Activated CD8-positive, alpha-beta memory T cell treated with anti-CD3 and anti-CD28 coated beads for 48 hours (primary cell): ENCODE data around the gene PTGER2.

Source experiments
- DNase-seq, 3 experiments: peaks; one replicate each; pipeline ENCODE4 v3.0.0-alpha.2; 2020; ENCODE audit warnings: low read depth in 2 of 3, low spot score in 2 of 3

PTGER2 gene

DNA sequence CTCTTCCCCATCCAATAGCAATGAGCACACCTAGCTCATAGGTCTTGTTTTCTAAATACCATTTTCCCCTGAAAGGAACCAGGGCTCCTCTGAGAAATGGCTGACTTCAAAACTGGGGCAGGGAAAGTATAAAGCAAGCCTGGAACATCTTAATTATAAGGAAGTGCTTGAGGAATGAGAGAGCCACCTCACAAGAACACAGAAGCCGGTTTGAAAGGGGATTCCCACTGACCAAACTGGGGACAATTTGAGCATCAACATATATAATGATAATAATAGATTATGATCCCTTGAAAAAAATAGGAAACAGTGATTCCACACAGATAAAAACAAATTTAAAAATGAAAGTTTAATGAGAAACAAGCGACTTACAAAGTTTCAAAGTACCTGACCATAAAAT is 22.1 kb downstream of the PTGER2 start:
- DNase-seq = no peak

DNA sequence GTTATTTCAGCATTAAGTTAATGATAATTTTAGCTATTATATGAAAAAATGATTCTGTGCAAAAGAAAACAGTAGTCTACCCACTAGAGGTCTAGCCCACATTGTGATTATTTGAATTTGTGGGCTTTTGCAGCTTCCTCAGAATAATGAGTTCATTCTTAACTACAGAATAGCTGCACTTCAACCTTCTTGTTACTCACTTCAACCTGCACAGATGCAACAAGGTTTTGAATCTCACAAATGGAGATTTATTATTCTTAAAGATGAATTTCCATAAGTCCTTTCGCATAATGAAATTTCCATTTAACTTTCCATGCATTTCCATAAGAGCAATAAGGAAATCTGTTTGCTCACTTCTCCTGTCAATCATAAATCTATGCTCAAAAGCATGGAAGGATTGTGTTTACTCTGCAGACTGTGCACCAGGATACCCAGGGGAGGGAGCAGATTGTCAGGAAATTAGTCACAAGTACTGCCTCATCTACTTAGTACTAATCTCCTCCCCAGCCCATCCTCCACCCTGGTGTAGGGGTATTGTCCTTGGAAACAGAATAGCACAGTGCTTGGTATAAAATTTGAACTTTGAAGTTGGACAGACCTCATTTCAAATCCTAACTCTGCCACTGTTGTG is 24.1 kb downstream of the PTGER2 start:
- DNase-seq = no peak

DNA sequence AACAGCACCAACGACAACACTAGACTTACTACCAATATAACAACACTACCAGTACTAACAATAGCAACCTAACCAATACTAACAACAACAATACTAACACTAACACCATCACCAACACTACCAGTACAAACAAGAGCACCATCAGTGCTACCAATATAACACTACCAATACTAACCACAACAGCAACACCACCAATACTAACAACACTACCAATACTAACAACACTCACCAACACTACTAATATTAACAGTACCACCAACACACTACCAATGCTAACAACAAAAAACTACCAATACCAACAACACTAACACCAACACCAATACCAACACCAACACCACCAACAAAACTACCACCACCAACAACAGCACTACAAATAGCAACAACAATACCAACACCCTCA is 25.1 kb downstream of the PTGER2 start:
- no peak for DNase-seq

DNA sequence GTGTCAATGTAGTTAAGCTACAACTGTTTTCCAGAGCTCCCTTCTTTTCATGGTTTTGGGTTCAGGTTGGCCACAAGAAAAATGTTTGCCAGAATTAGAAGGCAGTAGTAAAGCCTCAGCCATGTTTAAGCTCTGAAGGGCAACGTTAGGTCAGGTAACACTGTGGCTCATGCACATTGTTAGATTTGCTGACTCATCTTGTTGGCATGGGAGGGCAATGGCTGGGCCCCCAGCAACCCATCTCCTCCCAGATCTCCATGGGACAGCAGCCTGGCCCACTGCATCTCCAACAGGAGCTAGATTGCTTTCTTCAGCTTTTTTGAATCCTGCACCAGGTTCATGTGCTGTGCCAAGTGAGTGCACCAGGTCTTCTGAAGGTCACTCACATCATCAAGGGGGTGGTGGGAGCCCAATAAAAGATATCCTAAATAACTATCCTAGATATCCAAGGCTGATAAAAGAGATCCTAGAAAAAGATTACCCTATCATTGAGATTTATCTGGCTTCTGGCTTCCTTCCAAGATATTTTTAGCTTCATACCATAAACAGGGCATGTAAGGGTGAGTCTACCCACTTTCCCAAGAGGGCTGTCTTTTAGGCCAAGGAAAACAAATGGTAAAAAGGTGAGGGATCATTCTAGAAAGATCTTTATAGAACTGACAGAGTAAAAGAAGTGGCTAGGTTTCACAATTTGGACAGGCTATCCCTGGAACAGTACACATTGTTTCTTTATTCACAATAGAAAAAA is 28.9 kb downstream of the PTGER2 start:
- DNase-seq = no peak

DNA sequence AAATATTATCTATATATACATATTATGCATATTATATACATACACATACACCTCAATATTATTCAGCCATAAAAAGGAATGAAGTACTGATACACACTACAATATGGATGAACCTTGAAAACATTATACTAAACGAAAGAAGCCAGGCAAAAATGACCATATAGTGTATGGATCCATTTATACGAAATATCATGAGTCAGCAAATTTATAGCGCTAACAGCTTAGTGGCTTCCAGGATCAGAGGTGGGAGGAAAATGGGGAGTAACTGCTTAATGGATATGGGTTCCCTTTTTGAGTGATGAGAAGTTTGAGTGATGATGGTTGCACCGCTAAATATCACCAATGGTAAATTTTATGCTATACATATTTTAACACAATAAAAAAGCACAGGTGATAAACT is 32.7 kb downstream of the PTGER2 start:
- DNase-seq = no peak

DNA sequence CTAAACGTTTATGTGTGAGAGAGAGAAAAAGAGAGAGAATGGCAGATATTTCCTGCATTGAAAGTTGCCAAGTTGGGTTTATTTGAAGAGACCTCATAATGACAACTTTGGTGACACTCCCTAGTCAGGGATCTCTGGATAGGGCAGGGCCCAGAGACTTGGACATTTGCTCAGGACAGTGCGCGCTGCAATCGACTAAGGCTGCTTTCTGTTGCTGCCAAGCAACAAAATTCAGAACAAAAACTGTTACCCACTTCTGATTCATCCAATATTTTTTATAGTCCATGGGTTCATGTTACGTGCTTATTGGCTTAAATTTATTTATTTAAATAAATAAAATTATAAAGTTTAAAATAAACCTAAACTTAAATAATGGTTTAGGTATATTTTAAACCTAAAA is 34.2 kb downstream of the PTGER2 start:
- no peak for DNase-seq

DNA sequence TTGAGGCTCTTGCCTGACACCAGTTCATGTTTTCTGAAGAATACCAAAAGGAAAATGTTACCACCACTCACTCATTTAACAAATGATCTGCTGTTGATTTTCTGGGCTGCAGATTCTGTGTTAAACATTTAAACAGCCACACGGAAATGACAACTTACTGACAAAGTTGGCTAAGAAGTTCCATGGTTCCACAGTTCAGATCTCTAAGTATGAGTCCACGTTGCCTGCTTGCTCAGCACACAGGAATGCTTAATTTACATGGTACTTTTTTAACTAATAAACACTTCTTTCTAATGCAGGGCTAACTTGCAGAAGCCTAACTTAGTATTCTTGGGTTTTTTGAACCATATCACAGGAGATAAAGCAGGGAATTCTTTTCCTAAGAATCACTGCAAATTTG is 34.7 kb downstream of the PTGER2 start:
- no peak for DNase-seq

DNA sequence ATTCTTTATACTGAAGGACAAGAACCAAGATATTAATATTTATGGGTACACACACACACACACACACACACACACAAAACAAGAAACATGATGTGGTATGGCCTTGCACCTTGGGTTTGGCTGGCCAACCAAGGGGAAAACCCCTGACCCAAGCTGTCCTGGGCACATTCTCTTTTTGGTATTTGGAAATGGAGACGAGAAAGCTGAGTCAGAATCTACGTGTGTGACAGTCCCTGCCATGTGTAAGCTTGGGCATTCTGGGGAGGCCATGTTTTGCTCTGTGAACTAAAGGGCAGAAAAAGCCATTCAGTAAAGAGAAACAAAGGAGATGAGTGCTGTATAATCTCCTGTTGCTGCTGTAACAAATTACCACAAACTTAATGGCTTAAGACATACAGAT is 35.6 kb downstream of the PTGER2 start:
- no peak for DNase-seq

DNA sequence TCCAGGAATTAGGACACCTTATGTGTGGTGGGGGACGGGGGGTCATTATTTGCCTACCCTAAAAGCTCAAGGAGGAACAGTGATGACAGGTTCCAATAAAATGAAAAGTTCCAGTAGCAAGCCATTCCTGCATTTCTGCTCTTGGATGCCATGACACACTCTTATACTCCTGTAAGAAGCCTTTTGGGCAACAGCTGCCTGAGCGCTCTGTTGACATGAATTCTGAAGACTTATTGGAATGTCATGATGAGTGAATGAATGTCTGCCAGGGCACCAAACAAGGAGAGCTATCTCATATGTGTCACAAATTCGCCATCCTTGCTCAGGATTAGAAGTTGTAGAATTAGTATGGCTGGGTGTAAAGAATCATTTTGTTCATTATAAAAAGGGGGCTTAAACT is 36.3 kb downstream of the PTGER2 start:
- no peak for DNase-seq

DNA sequence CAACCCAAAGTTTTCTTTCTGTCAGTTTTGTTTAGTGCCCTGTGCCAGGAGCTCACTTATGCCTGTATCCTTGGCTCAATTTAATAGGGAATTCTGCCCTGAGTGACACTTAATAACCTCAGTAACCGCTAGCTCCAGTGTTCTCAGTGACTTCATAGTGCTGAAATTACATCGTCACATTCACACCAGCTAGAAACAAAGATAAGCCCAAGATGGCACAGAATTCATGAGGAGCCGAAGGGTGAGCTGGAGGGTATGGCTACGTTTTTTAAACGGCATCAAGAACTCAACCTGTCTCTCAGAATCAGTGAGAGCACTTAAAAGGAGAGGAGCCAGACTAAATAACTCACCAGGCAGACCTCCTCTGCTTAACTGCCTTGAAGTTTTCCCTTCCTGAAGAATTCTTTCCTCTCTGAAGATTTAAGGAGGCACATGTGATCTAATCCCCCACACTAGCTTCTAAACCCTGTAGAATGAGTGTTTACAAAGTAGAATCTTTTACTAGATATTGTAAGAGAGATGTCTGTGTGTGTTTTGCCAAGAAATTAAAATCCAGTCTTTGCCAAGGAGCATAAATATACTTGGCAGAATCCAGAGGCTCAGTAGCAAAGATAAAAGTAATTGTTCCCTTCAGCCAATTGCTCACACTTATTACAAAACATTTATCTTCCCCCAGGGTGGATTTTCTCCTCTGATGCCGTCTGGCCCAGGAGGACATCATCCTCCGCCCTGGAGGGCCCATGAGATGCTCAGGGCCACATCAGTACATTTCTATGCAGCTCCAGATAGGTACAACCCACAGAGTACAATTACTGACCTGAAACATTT is 37.3 kb downstream of the PTGER2 start:
- DNase-seq = no peak

DNA sequence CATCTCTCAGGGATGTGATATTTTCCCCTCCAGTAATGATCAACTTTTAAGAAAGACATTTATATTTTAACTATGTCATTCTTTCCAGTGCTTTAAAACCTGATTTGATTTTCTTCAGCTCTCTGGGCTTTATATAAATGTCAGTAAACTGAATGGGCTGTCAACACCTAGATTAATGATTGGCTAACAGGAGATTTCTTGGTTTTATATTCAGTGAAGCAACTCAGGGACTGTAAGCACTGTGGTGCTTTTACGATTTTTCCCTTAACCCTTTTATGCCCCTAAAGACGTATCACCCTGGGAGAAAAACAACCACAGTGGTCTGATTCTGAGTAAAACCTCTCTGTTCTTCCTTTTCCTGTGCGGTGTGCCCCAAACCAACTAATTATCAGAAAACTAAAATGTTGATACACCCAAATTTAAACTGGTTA is 38.0 kb downstream of the PTGER2 start:
- DNase-seq = no peak

DNA sequence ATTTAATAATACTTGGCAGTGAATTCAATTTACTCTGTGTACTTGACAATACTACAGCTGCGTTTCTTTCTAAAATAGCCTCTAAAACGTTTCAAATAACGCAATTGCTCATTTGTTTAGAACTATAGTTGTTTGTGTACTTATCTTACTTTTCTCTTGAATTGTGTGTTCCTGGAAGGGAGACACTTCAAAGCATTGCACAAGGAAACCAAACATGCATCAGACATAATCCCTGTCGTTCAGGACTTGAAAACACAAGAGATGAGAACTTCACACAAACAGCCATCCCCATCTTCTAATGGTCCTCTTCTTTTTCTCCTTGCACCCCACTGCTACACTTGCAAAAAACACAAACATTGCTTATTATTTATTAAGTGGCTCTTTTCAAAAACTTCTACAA is 38.5 kb downstream of the PTGER2 start:
- DNase-seq = no peak

DNA sequence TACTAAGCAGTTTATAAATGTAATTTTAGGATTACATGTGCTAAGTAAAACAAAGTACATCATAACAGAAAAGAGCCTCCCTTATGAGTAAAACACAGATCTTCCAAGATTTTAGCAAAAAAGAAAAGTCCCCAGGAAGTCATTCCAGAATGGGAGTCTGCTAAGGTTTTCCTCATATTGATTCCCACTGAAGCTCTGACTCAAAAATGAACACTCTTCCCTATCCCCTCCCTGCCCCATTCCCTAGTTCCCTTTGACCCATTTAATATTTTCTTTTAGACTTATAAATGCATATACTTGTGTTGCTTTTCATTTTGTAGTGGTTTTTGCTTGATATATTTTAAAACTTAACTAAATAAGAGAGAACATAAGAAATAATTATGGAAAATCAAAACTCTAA is 40.1 kb downstream of the PTGER2 start:
- no peak for DNase-seq

DNA sequence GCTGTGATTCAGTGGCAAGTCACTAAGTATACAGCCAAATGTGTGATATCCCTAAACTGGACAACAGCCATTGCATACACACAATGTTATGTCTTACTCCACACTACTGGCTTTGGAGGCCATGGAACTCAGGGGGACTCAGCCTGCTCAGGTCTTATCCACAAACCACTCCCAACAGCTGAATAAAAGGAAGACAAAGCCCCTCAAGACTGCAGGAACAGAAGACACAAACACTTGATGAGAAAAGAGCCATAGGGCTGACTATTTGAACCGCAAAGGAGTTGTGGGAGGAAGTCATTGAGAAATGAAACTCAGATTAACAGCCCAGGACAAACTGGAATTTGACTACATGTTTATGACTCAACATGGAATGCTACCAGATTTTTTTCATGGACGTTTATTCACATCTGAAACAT is 40.9 kb downstream of the PTGER2 start:
- DNase-seq = no peak

DNA sequence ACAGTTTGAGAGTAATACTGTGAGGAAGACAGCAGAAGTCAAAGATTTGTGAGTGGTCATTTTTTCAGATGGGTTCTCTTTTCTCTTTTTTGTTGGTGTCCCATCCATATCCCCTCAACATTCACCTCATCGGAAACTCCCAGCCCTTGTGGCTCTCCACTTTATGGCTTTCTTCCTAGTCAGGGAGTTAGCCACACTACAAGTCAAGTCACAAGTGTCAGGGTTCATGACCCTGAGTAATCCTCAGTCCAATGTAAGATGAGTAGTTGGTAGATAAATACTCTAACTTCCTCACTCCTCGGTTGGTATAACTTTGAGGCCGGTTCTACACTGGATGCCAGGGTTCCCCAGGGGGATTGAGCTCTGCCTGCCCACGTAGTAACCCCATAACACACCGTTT is 41.4 kb downstream of the PTGER2 start:
- DNase-seq = no peak

DNA sequence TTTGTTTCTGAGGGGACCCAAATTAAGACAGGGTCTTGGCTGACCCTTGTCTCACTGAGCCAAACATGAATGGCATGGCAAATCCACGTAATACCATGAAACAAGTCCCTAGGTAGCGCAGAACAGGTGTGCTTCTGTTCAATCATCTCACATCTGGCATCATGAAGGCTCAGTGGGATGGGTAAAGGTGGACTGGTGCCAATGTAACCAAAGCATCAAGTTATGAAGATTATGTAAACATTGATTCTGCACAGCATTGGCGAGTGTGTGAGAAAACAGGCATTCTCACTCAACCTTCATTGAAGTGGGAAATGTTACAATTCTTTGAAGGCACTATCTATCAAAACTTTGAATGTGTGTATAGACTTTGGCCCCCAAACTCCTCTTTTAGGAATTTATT is 41.9 kb downstream of the PTGER2 start:
- DNase-seq = no peak

DNA sequence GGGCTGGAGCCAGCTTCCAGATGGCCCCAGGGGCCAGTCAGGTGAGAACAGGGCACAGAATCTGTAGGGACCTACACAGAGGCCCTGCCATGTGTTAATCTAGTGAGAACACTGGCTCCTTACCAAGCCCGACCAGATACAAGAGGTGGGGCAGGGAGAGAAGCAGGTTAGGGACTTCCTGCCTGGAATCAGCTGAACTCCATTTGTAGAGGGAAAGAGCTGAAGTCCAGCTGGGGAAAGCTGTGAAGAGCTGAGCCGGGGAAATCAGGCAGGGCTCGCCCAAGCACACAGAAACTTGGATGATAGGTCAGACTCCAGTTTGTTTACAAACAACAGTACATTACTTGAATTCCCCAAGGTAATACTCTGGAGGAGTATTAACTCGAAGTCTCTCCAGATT is 46.7 kb downstream of the PTGER2 start:
- no peak for DNase-seq

DNA sequence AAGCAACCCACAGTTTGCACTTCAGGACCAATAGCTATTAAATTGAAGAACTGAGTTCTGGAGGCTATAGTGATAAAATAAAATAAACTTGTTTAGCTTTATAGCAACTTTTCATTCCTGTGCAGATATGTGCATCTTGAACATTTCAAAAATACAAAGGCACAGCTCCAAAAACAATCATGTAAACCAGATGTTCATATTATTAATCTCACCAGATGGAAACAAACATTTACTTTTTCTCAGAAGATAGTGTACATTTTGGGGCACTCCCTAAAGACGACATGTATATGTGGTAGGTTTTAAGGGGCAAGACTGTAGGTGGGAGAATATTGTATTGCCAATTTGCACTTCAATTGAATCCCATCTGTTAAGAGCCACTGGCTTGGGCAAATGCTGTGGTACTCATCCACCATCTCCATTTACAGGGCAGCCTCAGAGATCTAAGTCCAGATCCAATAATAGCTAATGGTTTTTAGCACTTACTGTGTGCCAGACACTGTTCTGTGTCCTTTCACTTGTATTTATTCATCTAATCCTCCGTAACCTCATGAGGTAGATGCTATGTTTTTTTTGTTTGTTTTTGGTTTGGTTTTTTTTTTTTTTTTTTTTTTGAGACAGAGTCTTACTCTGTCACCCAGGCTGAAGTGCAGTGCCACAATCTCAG is 49.1 kb downstream of the PTGER2 start:
- DNase-seq = no peak

DNA sequence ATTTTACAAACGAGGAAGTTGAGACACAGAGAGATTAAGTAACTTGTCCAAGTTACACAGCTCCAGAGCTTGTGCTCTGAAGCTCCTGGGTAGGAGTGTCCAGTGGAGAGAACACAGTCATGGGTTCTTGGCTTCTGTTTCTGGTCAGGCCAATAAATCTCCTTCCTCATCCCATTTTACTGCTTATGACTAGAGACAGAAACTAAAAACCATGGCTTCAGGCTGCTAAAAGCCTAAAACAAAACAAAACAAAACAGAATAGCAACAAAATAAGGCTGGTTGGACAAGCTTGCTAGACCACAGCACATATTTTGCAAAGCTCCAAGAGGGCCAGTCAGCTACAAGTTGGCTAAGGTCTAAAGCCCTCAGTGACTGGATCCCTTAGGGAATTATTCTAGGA is 49.8 kb downstream of the PTGER2 start:
- DNase-seq = no peak

DNA sequence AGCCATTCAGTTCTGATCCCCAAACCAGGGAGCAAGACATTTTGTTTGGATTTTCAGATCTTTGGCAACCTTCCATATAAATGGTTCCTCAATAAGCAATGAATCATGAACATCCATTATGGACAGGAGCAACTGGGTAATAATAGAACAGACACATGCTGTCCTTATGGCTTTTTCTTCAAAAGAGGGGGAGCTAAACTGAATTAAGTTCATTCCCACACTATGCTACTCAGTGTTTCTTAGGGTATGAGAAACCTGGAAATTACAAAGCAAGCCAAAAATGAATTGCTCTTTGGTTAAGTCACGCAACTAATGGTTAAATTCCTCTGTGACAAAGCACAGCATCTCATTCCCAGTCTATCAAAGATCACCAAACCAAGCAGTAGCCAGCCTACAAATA is 51.0 kb downstream of the PTGER2 start:
- DNase-seq = no peak

DNA sequence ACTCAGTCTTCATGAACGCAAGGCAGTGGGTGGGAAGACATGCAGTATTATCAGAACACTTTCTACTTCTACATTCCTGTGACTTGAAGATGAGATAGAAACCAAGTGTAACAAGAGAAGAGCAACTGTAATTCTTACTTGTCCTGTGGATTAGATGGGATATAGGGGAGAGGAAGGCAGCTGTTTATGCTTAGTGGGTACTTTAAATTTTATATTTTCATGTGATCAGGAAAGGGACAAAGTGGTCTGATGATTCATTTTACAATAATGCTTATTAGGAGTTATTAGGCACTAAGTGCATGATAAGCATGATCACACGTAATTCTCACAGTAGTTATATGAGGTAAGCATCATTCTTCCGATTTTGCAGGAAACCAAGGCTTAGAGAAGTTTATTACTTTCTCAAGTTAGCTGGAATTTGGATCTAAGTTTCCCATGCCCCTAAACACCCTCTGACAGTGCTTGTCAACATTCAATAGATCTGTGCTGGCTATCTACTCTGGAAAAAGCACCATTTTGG is 52.7 kb downstream of the PTGER2 start:
- no peak for DNase-seq
